ENCODE results near the gene PCGF2. TPM values are rescaled to one million over a fixed set of nuclear protein-coding genes. Genes with fewer than 3 reads are reported as not detected.

PCGF2 gene
- total and polyA plus RNA-seq, 10 of the 15 experiments (the other 5 are each of a cell fraction or from before 2014, with no cell fraction given): 2.7 to 35.6 (median 7.2) TPM

DNA sequence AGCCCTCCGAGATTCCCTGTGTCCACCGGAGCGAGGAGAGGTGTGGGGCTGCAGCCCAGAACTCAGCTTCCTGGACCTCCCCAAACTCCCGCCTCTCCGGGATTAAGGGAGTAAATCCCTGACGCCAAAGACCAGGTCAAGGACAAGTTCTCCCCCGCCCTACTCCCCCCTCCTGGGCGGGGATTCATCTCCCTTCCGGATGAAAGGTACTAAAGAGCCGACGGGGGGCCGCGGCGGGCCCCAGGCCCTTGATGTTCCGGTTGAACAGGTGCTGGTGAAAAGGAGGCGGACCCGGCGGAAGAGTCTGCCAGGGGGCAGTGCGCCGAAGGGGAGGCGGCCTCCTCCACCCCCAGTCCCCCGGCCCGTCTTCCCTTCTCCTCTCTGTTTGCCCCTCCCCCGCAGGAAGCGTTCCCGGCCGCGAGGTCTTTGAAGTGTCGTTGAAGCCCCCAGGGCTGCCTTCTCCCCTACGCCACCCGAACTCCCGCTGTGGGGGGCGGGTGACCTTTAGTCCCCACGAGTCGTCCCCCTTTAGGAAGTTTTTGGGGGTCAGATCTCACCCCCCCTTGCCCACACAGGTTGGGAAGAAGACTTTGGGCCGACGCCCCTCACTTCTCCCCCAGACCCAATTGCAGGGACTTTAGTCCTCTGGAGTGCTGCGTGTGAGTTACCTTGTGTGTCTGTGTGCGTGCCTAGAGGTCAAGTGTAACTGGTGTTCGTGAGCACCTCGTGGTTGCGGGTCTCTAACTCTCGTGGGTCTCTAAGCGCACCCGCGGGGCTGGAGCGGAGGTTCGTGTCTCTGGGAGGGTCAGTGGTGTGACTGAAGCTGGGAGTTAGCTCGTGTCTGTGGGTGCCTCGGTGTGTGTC is 44.2 kb downstream of the PCGF2 start (continued):
- TF ChIP-seq, protein P1, sequence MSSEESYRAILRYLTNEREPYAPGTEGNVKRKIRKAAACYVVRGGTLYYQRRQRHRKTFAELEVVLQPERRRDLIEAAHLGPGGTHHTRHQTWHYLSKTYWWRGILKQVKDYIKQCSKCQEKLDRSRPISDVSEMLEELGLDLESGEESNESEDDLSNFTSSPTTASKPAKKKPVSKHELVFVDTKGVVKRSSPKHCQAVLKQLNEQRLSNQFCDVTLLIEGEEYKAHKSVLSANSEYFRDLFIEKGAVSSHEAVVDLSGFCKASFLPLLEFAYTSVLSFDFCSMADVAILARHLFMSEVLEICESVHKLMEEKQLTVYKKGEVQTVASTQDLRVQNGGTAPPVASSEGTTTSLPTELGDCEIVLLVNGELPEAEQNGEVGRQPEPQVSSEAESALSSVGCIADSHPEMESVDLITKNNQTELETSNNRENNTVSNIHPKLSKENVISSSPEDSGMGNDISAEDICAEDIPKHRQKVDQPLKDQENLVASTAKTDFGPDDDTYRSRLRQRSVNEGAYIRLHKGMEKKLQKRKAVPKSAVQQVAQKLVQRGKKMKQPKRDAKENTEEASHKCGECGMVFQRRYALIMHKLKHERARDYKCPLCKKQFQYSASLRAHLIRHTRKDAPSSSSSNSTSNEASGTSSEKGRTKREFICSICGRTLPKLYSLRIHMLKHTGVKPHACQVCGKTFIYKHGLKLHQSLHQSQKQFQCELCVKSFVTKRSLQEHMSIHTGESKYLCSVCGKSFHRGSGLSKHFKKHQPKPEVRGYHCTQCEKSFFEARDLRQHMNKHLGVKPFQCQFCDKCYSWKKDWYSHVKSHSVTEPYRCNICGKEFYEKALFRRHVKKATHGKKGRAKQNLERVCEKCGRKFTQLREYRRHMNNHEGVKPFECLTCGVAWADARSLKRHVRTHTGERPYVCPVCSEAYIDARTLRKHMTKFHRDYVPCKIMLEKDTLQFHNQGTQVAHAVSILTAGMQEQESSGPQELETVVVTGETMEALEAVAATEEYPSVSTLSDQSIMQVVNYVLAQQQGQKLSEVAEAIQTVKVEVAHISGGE (CRISPR knock-in tag; IDR thresholded peaks at IDR 0.05): no peak
- no peak for TF ChIP-seq IRF4 (IDR thresholded peaks at IDR 0.05; ENCODE audit: low read depth, low read length)
- TF ChIP-seq RBBP5 (conservative IDR thresholded peaks at IDR 0.05): no peak
- peak; percentile 52; the same call in 1 of the 2 replicates for TF ChIP-seq TCF12 (IDR thresholded peaks at IDR 0.05; ENCODE audit: low read depth, low read length)
- TF ChIP-seq, protein P2, sequence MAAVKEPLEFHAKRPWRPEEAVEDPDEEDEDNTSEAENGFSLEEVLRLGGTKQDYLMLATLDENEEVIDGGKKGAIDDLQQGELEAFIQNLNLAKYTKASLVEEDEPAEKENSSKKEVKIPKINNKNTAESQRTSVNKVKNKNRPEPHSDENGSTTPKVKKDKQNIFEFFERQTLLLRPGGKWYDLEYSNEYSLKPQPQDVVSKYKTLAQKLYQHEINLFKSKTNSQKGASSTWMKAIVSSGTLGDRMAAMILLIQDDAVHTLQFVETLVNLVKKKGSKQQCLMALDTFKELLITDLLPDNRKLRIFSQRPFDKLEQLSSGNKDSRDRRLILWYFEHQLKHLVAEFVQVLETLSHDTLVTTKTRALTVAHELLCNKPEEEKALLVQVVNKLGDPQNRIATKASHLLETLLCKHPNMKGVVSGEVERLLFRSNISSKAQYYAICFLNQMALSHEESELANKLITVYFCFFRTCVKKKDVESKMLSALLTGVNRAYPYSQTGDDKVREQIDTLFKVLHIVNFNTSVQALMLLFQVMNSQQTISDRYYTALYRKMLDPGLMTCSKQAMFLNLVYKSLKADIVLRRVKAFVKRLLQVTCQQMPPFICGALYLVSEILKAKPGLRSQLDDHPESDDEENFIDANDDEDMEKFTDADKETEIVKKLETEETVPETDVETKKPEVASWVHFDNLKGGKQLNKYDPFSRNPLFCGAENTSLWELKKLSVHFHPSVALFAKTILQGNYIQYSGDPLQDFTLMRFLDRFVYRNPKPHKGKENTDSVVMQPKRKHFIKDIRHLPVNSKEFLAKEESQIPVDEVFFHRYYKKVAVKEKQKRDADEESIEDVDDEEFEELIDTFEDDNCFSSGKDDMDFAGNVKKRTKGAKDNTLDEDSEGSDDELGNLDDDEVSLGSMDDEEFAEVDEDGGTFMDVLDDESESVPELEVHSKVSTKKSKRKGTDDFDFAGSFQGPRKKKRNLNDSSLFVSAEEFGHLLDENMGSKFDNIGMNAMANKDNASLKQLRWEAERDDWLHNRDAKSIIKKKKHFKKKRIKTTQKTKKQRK (IDR thresholded peaks at IDR 0.05; ENCODE audit: low read depth, low read length): no peak
- peak; percentile 50; the same call in 1 of the 2 replicates for TF ChIP-seq SMAD5 (IDR thresholded peaks at IDR 0.05; ENCODE audit: low read depth)
- TF ChIP-seq SMAD1 (IDR thresholded peaks at IDR 0.05; ENCODE audit: low read depth, partially characterized antibody): peak; percentile 6
- TF ChIP-seq HDGF (IDR thresholded peaks at IDR 0.05): 0 out of 2 replicates have a peak, but pooled peaks have one; percentile 22
- no peak for TF ChIP-seq RCOR1 (conservative IDR thresholded peaks at IDR 0.05; ENCODE audit: low read depth, low read length)

Data from GM12878 (cell line).